ENCODE data around the gene S100A5.

The S100A5 gene

GRCh38 chr1:153547560-153548551 is 7.1 kb upstream of the S100A5 start:
- DNase-seq (ENCODE audit: low read depth), result no peak

GRCh38 chr1:153546796-153547559 is 6.2 kb upstream of the S100A5 start:
- DNase-seq (ENCODE audit: low read depth), result no peak

- DNase-seq (ENCODE audit: low read depth), result no peak
Observed at GRCh38 chr1:153546371-153546770, 5.6 kb upstream of the S100A5 start.

DNA sequence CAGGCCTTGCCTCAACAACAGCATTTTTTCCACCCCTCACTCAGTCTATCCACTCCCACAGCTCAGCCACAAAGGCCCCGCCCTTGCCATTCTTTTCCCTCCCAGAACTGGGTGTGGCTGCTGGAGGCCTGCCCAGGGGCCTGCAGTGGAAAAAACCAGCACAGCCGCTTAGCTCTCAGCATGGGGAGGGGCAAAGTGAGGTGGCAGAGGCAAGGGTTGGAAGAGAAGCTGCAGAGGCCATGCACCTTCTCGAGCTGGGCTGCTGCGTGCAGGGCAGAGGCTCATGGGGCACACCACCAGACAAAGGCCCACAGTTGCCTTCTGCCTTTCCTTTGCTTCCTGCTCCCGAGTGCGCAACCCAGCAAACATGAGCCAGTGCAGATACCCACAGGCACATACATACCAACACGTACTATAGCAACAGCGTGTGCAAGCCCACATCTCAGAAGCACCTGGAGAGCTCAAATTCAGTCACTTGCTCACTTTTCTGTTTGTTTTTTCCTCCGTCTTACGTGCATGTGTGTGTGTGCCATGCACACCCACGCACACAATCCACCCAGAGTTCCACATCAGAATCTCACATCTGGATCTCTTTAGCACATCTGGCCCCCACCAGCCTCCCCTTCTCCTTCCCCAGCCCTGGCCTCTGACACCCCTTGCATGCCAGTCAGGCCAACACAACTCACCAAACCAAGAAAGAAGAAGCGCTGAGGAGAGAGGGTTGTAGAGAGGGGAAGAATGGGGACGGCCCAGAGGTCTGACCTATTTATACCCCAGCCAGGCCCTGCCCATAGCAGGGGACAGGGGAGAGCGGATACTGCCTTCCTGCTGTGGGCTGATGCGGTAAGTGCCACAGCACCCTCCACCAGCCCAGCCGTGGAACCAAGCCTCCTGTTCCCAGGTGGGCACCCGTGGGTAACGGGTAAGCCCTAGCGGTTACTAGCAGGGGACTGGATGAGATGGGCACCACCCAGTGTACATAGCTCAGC is 4.6 kb upstream of the S100A5 start, which contains the start of gene S100A4:
TSS of gene S100A4 (minus strand) at position 740 of the 989 bp plus-strand sequence. CDS start 1,012 bp downstream, outside the sequence.
- DNase-seq (ENCODE audit: low read depth), result peak; percentile 89

GRCh38 chr1:153544453-153545066 is 3.8 kb upstream of the S100A5 start:
- DNase-seq (ENCODE audit: low read depth), result no peak

GRCh38 chr1:153543736-153544135 is 3.0 kb upstream of the S100A5 start:
- DNase-seq (ENCODE audit: low read depth), result no peak

DNA sequence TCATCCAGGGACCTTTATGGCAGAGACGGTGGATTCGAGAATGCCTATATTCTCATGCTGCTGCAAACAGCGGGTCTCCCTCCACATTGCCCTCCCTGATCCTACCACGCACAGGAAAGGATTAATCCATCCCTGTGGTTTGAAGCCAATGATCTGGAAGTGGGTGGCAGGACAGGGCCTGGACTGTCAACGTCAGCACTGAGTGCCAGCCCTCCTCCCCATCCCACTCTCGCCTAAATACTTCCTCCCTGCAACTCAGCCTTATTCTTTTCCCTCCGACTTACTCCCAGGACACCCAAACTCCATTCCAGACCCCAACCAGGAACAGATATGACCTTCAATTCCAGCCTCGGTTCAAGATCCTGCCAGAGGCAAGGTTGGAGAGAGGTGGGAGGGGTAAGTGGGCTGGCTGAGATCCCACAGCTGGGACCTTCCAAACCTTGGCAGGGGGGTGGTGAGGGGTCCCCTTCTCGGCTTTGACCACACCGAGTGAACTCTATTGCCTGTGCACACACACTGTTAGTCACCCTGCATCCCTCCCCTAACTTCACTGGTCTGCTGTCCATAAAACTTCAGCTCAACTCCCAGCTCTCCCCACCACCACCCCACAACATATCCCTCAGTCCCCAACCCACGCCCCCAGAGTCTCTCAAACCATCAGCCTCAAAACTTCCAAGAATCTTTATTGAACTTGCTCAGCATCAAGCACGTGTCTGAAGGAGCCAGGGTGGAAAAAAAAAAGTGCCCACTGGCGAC is 2.4 kb upstream of the S100A5 start:
- no peak for DNase-seq (ENCODE audit: low read depth)

- no peak for DNase-seq (ENCODE audit: low read depth)
Observed at GRCh38 chr1:153541641-153542590, 1.2 kb upstream of the S100A5 start.

DNA sequence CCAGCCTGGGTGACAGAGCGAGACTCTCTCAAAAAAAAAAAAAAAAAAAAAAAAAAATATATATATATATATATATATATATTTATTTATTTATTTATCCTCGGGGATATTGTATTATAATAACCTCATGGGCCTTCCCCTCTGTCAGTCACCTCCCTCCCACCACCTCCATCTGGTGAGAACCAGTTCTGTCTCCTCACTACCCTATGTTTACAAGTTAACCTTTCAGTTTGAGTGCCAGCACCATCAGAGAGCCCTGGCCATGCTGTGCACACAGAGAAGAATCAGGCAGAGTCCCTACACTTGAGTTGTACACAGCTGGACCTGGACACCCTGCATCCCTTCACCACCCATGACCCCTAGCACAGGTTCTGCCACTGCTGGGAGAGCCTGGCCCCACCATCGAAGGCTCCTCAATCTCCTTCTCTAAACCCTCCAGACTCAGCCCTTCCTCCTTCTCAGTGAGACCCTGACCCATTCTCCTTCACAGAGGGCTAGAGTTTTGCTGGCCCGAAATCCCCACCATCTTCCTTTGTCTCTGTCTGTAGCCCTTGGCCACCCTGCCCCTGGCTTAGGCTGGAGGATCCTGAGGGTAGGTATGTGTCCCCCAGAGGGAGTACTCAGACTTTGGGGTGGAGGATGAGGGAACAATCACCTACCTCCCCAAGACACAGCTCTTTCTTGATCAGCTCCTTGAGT is 1.2 kb downstream of the S100A5 start:
- no peak for DNase-seq (ENCODE audit: low read depth)

DNA sequence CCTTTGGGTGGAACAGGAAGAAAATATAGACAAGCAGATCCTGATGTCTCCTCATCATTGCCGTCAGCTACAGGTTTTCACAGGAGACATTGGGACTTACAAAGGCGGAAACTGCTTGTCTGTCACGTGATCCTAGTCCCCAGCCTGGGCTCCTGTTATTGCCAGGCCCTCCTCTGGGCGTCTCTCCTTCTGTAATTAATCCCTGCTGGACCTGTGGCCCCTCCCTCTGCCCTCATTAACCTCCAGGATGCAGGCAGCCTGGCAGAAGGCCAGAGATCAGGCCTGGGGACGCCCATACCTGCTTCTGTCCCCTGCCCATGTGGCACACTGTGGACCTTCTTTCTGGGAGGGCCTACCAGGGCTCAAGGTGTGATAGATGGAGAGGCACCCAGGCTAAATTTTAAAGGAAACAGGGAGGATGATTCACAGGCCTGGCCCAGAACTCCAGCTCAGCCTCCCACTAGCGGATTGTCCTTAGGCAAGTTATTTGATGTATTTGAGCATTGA is 2.4 kb downstream of the S100A5 start:
- no peak for DNase-seq (ENCODE audit: low read depth)

- no peak for DNase-seq (ENCODE audit: low read depth)
Observed at GRCh38 chr1:153537376-153537730, 3.4 kb downstream of the S100A5 start.

DNA sequence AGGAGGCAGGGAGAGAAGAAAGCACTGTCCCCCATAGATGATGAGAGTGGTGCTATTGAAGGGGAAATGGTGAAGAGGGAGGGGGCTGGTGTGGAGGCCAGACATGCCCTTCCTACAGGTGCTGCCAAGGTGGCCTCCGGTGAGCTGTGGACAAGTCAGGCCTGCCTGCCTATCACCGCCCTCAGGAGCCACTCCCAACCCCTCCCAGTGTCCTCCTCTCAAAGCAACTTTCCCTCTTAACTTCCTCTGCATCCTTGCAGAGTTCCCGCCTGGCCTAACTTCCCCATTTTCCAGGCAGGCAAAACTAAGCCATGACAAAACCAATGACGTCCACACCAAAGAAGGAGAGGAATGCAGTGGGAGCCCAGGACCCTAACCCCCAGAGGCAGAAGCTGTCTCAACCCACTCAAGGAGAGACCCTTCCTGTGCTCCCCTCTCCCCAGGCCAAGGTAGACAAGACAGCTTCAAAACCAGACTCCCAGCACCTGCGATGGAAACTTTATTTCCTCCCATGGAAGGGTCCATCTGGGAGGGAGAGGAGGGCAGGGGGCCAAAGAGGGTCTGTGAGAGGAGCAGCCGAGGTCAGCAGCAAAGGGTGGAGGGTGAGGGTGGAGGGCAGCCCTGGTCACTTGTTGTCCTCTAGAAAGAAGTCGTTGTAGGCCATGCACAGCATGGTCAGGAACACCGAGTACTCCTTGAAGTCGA is 3.9 kb downstream of the S100A5 start:
- DNase-seq (ENCODE audit: low read depth), result no peak

DNA sequence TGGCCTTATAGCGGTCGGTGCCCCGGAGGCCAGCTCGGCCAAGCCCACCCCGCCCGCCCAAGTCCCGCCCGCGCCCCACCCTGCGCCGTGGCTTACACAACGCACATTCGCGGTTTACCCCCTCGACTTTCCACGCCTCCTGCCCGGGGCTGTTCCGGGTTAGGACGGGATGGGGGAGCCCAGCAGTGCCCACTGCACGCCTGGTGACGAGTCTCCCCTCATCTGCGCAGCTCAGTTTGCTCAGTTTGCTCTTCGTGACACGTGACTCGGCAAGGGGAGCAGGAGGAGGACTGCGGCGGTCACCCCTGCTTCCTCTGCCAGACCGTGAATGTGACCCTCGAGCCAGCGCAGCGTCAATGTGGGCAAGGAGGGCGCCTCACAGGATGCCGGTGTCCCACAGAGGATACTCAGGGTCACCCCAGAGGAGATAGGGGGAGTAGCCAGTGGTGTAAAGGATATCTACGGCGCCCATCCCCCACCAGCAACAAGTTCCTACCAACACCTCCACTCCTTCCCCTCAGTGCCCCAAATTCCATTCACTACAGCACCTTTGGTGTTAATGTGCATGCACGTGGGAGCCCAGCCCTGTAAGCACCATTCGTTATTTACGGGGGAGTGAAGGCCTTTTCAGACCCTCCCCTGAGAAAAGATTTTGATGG is 4.6 kb downstream of the S100A5 start:
- DNase-seq (ENCODE audit: low read depth), result peak; percentile 83

DNA sequence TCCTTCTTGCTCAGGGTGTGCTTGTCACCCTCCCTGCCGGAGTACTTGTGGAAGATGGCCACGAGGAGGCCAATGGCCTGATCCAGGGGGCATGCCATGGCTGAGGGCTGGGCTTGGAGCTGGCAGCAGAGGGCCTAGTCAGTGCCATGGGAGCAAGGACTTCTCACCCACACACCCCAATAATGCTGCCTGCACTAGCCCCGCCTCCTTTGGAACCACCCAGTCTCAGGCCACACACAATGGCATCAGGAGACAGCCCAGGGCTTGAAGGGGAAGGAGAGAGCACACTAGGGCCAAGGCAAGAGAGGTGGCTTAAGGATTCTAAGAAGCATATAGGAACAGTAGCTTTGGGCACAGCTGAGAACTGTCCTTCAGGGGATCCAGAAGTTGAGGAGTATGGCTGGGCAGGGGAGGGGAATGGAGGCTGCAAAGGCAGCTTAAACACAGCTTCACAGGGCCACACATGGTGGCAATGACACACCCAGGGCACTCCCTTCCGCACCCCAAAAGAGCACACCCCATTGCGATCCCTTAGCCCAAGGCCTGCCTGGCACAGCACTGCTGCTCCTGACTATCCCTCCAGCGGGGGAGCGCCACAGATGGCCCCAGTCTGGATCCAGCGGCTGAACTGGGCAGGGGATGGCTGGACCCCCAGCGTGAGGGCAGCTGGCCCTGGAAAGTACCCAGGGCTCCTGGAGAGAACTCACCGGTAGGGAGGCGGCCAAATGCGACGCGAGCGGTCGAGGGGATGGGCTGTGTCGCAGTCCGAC is 5.3 kb downstream of the S100A5 start, which contains the start of gene S100A6:
TSS of gene S100A6 (minus strand) at position 750 of the 770 bp plus-strand sequence. CDS start at position 98, 652 bp downstream.
- peak; percentile 28 for DNase-seq (ENCODE audit: low read depth)

- no peak for DNase-seq (ENCODE audit: low read depth)
Observed at GRCh38 chr1:153534925-153535241, 5.9 kb downstream of the S100A5 start.

- DNase-seq (ENCODE audit: low read depth), result peak; percentile 43
Observed at GRCh38 chr1:153534226-153534924, 6.4 kb downstream of the S100A5 start.
